UCSD-AML1 (cell line): ENCODE results near the gene SPAG4.
A peak's percentile ranks its signal among the peaks of the same experiment; 100 is the strongest.

Experiments
- DNase-seq: peaks from one replicate; lab custom pipeline; 2025; ENCODE audit not compliant: unreplicated experiment; lab: John Stamatoyannopoulos, UW

SPAG4 gene, protein sequence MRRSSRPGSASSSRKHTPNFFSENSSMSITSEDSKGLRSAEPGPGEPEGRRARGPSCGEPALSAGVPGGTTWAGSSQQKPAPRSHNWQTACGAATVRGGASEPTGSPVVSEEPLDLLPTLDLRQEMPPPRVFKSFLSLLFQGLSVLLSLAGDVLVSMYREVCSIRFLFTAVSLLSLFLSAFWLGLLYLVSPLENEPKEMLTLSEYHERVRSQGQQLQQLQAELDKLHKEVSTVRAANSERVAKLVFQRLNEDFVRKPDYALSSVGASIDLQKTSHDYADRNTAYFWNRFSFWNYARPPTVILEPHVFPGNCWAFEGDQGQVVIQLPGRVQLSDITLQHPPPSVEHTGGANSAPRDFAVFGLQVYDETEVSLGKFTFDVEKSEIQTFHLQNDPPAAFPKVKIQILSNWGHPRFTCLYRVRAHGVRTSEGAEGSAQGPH

GRCh38 chr20:35615667-35616464 is at the start of gene SPAG4:
Gene SPAG4 (plus strand): TSS chr20:35615829. CDS start chr20:35616004, 175 bp downstream.
- peak; percentile 100 for DNase-seq

DNA sequence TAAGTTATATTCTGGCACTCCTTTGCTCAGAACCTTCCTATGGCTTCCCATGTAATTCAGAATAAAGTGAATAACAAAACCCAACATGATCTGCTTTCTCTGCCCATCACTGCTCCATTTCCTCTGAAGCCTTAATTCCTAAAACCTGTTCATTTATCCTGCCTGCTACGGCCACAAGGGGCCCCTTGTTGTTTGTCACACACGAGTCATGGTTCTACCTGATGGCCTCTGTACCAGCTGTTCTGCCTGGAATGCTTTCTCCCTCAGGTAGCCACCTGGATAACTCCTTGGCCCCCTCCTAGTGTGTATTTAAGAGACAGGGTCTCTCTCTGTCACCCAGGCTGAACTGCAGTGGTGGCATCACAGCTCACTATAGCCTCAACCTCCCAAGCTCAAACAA is 47.0 kb upstream of the SPAG4 start:
- DNase-seq = no peak

- no peak for DNase-seq
Measured at GRCh38 chr20:35571555-35571954, 44.1 kb upstream of the SPAG4 start.

DNA sequence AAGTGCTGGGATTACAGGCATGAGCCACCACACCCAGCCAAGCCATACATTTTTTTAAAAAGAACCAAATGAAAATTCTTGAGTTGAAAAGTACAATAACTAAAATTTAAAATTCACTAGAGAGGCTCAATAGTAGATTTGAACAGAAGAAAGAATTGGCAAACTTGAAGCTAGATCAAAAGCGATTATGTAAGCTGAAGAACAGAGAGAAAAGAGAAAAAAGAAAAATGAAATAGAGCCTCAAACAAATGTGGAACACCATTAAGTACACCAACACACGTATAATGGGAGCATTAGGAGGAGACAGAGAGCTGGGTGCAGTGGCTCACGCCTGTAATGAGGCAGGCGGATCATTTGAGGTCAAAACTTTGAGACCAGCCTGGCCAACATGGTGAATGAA is 42.8 kb upstream of the SPAG4 start:
- DNase-seq = no peak

GRCh38 chr20:35575958-35576357 is 39.7 kb upstream of the SPAG4 start:
- DNase-seq = no peak

GRCh38 chr20:35576816-35577215 is 38.8 kb upstream of the SPAG4 start:
- DNase-seq = no peak

DNA sequence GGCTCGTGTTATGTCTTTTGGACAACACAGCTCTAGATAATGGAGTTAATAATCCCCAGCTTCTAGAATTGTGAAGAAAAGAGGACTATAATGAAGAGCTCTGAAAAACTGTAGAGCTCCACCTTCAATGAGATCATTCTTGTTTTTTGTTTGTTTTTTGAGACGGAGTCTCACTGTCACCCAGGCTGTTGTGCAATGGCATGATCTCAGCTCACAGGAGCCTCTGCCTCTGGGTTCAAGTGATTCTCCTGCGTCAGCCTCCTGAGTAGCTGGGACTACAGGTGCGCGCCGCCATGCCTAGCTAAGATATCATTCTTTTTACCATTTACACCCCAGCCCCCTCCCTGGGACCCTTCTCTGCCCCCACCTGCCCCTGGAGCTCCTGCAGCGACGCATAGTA is 37.2 kb upstream of the SPAG4 start:
- DNase-seq = no peak

DNA sequence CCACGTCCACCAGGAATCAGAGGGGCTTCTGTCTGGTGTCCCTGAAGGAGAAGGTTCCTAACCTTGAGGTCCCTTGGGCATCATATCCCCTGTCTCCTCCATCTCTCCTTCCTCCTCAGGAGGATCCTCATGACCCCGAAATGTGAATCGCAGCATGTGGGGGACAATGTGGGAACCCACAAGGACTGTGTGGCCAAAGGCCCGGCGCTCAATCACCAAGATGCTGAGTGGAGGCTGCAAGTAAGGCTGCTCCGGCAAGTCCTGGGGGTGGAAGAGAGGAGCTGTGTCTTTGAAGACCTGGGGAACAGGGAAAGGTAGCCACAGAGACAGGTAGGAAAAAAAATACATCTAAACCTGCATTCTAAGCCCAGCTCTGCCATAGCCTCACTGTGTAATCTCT is 36.4 kb upstream of the SPAG4 start:
- DNase-seq = no peak

GRCh38 chr20:35582131-35582530 is 33.5 kb upstream of the SPAG4 start:
- no peak for DNase-seq

DNA sequence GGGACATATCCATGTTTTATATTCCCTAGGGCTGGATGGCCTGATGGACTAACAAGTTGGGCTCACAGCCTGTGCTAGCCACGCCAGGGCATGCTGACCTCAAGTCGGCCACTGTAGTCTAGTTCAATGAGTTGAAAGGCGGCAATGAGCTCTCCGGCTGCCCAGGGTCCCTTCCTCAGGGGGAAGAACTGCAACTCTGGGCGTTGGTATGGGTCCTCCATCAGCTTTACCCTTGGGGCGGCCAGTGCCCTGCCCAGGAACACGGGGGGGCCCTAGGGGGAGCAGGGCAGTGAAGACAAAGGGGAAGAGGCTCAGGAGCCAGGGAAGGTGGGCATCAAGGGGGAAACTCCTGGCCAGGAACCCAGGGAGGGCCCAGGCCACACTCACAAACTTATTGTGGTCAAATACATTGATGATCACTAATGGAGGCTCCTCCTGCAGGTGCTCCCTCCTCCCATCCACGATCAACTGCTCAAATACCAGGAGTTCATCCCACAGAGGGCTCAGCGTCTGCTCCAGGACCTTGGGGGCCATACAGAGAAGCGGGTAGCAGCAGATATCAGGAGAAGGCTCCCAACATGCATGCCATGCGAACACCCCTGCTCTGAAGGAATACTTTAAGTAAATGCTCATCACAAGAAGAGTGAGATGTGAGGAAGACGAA is 32.8 kb upstream of the SPAG4 start:
- DNase-seq = no peak

DNA sequence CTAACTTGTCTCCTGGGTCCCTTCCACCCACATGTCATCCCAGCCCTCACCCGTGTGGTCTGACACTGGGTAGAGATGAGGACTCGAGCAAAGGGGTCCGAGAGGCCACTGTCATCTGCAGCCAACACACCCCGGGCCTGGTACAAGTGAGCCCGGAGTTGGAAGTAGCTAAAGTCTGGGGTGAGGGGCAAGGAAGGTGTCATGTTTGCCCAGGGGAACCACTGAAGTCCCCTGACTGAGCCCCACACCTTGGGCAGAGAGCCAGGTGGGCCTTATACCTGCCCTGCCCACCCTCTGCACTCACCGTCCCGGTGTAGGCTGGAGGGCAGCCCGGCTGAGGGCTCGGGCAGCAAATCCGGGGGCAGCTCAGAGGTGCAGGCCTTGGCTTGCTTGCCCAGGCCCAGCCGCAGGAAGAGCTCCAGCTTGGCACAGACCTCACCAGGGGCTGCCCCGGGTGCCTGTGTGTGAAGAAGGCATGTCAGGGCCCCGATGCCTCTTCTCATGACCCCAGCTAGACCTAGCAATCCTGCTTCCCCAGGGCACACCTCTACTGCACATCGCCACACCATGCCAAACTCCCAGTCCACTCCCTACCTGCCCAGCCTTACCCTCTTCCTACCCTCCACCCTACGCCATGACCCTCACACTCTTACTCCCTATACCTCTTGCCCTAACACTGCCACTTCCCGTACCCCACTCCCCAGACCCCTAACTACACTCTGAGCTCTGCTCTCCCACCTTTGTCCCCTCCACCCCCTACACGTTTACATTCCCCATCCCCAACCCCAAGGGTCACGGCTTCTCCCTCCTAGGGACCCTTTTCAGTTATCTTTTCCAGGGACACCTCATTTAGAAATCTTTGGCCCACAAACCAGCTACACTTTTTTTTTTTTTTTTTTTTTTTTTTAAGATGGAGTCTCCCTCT is 31.7 kb upstream of the SPAG4 start:
- DNase-seq = no peak

- DNase-seq = no peak
Measured at GRCh38 chr20:35586751-35587425, 28.7 kb upstream of the SPAG4 start.

- no peak for DNase-seq
Measured at GRCh38 chr20:35587436-35587835, 28.2 kb upstream of the SPAG4 start.

- no peak for DNase-seq
Measured at GRCh38 chr20:35588397-35588796, 27.2 kb upstream of the SPAG4 start.

- no peak for DNase-seq
Measured at GRCh38 chr20:35592339-35592974, 23.2 kb upstream of the SPAG4 start.

- DNase-seq = no peak
Measured at GRCh38 chr20:35595456-35595855, 20.2 kb upstream of the SPAG4 start.

GRCh38 chr20:35595901-35596300 is 19.7 kb upstream of the SPAG4 start:
- no peak for DNase-seq

GRCh38 chr20:35597186-35597585 is 18.4 kb upstream of the SPAG4 start:
- DNase-seq = no peak

DNA sequence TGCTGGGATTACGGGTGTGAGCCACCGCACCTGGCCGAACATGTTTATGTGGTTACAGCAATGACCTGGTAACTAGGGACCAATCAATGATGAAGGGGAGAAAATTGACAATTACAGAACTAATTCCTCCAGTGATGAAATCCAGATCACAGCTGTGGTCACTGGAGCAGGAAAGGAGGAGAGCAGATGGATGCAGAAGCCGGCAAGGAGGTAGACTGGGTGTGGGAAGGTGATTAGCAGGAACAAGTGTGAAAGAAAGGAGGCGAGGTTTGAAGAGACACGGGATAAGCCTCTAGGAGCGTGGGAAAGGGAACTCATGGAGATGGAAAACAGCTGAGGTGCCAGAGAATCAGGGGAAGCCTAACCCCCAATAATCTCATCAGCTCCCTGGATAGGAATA is 17.2 kb upstream of the SPAG4 start:
- no peak for DNase-seq
